Activated CD4-positive, alpha-beta T cell treated with anti-CD3 and anti-CD28 coated beads for 4 hours (primary cell): Measurements from ENCODE around the gene ASB2.
A peak's percentile ranks its signal among the peaks of the same experiment; 100 is the strongest.

Source experiments
- DNase-seq, 2 donors: peaks; one replicate each; pipeline ENCODE4 v3.0.0-alpha.2; 2020

The ASB2 gene

DNA sequence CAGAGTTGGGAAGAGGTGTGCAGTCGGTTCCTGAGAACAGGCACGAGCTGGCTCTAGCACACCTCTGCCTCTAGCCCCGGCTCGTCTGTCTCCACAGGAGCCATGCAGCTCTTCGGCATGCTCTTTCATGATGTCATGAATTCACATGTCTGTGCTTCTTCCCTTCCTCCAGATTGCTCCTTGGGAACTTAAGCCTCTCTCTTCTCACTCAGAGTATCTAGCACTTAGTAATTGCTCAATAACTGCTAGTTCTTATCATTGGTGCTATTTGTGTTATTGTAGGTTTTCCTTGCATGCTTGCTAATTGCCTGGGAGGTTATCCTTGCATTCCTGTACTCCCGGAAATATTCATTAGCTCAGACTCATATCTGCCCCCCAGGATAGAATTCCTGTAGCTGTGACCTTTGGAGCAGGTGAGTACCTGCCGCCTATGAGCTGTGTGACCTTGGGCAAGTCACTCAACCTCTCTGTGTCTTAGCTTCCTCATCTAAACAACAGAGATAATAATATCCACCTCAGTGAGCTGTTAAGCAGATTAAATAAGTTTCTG is 29.8 kb downstream of the ASB2 start:
- DNase-seq: no peak

DNA sequence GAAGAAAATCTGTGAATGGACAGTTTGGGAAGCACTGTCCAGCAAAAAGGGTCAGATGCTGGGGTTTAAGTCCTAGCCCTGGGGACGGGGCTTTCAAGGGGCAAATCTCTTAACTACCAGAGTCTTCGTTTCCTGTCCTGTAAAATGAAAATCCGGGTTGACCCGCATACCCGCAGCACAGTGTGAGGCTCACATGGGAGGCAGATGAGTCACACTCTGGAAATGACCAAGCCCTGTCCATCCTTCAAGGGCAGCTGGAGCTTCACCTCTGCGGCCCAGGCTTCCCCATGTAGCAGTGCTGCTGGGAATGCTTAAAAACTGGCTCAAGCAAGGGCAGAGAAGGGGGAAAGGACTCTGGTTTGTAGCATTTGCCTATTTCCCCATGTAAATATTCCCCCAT is 30.3 kb downstream of the ASB2 start:
- DNase-seq: no peak

DNA sequence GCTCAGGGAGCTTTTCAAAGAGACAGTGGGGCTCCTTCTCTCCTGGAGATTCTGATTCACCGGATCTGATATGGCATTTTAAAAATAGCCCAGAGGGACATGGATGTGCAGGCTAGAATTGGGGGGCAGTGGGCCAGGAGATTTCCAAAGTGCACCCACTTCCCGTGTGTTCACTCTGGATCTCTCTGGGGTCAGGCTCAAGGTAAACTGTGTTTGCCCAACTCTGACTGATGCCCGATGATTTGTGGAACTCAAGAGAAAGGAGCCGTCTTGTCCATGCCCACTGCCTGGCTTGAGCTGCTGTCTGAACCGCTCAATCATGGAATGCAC is 31.3 kb downstream of the ASB2 start:
- no peak for DNase-seq

GRCh38 chr14:93944348-93945069 is 31.9 kb downstream of the ASB2 start:
- no peak for DNase-seq

DNA sequence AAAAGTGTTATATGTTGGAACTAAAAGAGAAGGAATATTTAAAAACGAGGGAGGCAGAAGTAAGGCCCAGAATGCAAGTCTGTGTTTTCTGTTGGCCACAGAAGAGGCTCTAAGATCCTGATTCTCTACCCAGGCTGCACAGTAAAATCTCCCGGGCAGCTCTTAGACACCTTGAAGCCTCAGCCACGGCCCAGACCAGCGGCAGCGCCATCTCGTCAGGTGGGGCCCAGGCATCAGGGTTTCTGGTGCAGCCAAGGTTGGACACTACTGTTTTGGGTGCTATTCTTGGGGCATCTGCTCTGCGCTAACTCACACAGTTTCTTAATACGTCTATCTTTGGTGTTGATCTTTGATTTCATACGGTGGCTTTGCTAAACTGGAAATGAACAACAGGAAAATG is 32.4 kb downstream of the ASB2 start:
- no peak for DNase-seq

- no peak for DNase-seq
Observed at GRCh38 chr14:93943052-93943451, 33.3 kb downstream of the ASB2 start.

DNA sequence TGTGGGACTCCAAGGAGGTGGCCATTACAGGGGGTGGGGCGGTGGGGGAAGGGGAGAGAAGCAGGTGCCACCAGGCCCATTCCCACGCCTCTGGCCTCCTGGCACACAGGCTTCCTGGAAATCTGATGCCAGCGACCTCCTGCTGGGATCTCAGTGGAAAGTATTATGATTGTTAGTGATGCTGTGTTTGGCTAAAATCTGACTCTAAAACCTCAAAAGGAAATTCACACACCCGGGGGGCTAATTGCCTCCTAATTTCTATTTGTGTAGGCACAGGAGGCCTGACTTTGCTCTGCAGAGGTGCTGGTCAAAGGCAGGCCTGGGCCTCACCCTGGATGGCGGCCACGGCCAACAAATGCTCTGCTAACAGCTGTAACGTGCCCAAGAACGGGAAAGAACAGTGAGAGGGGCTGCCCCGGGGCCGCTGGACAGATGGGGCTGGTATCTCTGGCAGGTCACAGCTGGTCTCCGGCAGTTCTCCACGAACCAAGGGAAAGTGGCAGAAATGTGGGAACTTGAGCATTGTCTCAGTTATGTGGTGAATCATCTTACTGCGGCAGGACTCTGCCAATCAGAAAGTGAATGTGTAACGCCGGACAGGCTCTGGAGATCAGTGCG is 35.0 kb downstream of the ASB2 start:
- no peak for DNase-seq

DNA sequence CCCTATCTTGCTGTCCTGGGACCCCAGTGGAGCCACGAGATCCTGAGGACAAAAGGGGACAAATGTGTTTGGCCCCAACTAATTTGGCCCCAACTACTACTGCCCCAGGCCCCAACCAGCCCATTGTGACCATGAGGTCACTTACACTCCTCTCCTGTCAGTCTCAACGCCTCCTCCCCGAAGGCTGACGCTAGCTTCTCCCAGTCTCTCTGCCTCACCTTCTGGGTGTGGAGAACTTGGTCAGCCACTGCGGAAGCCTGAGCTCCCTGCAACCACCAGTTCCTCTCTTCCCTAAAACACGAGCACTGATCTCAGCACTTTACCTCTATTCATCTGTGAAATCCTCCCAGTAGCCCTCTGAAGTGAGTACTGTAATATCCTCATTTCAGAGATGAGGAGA is 35.9 kb downstream of the ASB2 start:
- no peak for DNase-seq

- peak; percentile 87 to 94 for DNase-seq
Observed at GRCh38 chr14:93939304-93940229, 36.8 kb downstream of the ASB2 start.

DNA sequence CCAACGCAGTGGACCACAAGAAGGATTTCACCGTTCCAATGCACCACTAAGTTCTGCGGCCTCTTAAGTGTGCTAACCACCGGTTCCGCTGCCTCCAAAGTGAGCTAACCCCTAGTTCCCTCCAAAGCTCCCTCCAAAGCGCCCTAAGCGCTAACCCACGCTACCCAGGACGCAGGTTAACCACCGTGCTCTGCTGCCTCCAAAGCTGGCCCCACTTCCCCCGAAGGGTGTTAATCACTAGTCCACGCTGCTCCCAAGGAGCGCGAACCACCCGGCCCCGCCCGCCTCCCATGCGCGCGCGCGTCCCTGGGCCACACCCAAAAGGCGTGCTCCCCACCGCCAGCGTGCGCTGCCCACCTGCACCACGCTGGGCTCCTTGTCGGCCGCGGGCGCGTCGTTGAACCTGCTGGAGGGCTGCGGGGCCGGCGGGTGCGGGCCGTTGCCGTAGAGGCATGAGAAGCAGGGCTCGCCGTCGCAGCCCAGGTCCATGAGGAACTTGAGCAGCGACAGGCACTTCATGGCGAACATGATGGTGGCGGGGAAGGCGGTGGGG is 37.5 kb downstream of the ASB2 start:
- DNase-seq: no peak

DNA sequence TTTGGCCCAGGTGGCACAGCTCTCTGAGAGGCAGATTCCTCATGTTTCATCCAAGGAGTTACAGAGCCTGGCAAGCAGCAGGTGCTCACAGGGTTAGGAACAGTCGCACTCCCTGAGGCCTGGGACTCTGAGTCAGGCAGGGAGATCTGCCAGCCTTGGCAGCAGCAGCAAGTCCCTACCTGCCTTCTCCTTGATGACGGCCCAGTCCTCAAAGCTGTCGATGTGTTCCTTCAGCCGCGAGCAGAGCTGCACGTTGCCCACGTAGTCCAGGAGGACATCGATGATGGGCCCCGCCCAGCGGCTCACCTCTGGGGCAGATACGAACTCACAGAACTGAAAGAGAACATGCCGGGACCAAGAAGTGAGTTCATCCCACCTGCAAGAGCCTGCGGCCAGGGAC is 38.9 kb downstream of the ASB2 start:
- no peak for DNase-seq

DNA sequence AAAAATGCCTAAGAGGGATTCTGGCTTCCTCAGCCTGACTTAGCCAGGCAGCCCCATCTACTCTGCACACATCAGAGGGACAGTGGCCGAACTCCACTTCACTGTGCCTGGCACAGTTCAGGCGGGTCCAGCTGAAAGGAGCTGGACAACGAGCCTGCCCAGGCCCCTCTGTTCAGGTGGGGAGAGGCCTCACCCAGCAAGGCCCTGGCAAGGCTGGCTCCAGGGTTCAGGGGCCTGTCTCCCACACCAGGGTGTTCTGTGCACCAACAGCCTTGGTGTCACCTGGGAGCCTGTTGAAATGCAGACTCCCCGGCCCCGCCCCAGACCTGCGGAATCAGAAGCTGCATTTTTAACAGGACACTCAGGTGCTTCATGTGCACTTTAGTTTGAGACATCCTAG is 39.4 kb downstream of the ASB2 start:
- DNase-seq: no peak

- DNase-seq: peak in 1 of 2 donors; percentile 24
Observed at GRCh38 chr14:93936245-93936644, 40.1 kb downstream of the ASB2 start.

GRCh38 chr14:93935213-93935612 is 41.2 kb downstream of the ASB2 start:
- no peak for DNase-seq

GRCh38 chr14:93932642-93933041 is 43.7 kb downstream of the ASB2 start:
- no peak for DNase-seq

DNA sequence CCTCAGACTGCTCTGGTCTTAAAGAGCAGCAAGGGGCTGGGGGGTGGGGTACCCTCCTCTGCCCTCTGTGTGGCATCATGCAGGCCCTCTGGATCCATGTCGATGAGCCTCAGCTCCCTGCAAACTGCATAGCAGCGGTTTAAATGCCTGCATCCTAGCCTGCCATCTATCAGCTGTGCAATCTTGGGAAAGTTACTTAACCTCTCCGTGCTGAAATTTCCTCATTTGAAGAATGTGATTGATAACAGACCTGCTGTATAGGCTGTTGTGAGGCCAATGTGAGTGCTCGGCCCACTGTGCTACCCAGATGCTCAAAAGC is 45.4 kb downstream of the ASB2 start:
- DNase-seq: no peak

DNA sequence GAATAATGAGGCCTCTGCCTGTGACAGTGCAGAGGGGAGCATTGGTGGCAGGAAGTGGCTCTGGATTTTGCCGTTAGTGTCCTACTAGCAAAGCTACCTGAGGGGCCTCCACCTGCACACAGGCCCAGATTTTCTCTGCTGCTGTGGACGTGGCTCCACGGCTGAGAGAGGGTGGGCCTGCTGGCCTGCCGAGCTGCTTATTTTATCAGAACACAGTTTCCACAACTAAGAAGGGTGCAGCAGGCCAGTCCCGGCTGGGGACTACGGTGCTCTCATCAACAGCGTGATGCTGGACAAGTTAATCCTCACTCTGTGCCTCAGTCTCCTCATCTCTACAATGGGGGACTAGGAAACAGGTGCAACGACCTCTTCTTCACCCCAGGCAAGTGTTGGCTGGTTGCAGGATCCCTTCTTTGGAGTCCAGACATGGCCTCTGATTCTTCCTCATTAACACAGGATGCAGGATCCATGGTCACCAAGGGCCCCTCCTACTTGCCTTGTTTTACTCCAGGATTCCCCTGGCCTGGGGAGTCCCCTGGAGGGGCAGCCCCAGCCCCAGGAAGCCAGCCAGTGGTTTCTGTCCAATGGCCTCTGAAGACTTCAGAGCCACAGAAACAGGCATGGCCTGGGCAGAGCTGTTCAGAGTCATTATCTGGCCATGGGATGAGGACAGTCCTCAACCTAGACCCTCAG is 45.9 kb downstream of the ASB2 start:
- no peak for DNase-seq

GRCh38 chr14:93929657-93930056 is 46.7 kb downstream of the ASB2 start:
- DNase-seq: no peak

GRCh38 chr14:93929048-93929535 is 47.3 kb downstream of the ASB2 start:
- no peak for DNase-seq

DNA sequence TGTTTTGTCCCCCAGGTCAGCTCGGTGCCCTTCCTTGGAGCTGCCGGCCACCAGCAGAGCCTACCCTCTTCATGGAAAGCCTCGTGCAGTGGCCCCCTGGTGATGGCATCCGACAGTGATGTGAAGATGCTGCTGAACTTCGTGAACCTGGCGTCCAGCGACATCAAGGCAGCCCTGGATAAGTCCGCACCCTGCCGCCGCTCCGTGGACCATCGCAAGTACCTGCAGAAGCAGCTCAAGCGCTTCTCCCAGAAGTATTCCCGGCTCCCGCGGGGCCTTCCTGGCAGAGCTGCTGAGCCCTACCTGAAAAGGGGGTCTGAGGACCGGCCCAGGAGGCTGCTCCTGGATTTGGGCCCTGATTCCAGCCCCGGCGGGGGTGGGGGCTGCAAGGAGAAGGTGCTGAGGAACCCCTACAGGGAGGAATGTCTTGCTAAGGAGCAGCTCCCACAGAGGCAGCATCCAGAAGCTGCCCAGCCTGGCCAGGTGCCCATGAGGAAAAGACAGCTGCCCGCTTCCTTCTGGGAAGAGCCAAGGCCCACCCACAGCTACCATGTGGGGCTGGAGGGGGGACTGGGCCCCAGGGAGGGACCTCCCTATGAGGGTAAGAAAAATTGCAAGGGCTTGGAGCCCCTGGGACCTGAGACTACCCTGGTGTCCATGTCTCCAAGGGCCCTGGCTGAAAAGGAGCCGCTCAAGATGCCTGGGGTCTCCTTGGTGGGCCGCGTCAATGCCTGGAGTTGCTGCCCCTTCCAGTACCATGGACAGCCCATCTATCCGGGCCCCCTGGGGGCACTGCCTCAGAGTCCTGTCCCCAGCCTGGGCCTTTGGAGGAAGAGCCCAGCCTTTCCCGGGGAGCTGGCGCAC is 48.0 kb downstream of the ASB2 start:
- no peak for DNase-seq

- DNase-seq: no peak
Observed at GRCh38 chr14:93927800-93928145, 48.6 kb downstream of the ASB2 start.
